ENCODE results near the gene FTCDNL1.

GRCh38 chr2:199833525-199833924 lies 17.5 kb downstream of the FTCDNL1 start:
- TF ChIP-seq POLR2A (IDR thresholded peaks at IDR 0.05; ENCODE audit: low read depth, low read length) (no peak), POU2F2 (IDR thresholded peaks at IDR 0.05; ENCODE audit: low read depth, low read length) (no peak), POLR2AphosphoS5 (IDR thresholded peaks at IDR 0.05; ENCODE audit: low read depth, low read length) (no peak), SPI1 (IDR thresholded peaks at IDR 0.05; ENCODE audit: low read depth, low read length) (no peak)
